ENCODE results near the gene PTPRN2.
"Not testable (repeated sequence)": the region's sequence is repeated elsewhere in the genome, so short reads cannot be mapped to it uniquely, and the experiment has no call there.

The PTPRN2 gene

GRCh38 chr7:157574120-157574825 is 1013.4 kb downstream of the PTPRN2 start:
- no peak overlapping the region for H3K27ac ChIP-seq
- no peak for DNase-seq (ENCODE audit: low read depth, low spot score)

GRCh38 chr7:157573244-157573643 is 1014.4 kb downstream of the PTPRN2 start:
- H3K27ac ChIP-seq, result no peak overlapping the region
- no peak for DNase-seq (ENCODE audit: low read depth, low spot score)

- no peak for DNase-seq (ENCODE audit: low read depth, low spot score)
- no peak overlapping the region for H3K27ac ChIP-seq
These were observed 1015.0 kb downstream of the PTPRN2 start for GRCh38 chr7:157572622-157573021.

DNA sequence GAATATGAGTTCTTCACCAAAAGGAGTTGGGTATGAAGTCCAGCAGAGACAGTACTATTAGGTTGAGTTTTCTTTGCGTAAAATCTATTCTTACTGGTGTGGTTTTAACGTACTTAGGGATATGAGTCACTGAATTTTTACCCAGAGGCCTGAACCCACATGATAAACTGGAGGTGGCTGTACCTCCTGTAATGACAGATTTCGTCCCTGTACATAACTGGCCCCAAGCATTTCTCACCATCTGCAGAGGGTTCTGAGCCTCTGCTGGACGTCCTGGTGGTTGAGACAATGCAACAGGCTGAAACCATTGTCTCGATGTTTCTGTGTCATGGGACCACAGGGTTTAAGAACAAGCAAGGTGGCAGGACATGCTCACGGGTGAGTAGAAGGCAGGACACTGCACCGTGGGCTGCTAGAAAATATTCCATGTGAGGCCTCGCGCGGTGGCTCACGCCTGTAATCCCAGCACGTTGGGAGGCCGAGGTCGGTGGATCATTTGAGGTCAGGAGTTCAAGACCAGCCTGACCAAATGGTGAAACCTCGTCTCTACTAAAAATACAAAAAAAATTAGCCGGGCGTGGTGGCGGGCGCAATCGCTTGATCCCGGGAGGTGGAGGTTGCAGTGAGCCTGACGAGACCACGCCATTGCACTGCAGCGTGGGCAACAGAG is 1017.0 kb downstream of the PTPRN2 start:
- no peak for DNase-seq (ENCODE audit: low read depth, low spot score)
- no peak overlapping the region for H3K27ac ChIP-seq

DNA sequence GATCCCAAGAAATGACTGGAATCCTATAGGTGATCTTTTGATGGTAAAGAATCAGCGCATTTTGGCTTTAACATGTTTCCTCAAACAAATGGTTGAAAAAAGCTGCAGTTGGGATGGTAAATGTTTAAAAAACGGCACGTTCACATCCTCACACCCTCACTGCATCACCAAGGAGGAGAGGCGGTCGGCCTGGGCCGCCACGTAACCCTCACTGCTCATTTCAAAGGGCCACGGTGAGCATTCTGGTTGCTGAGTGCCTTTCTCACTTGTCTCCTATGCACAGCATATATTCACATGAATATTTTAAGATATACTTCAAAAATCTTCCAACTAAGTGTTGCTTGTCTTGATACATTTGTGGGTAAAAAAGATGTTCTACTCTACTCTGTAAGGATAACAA is 1017.7 kb downstream of the PTPRN2 start:
- H3K27ac ChIP-seq, result no peak overlapping the region
- no peak for DNase-seq (ENCODE audit: low read depth, low spot score)

GRCh38 chr7:157568770-157569584 is 1018.6 kb downstream of the PTPRN2 start:
- no peak for DNase-seq (ENCODE audit: low read depth, low spot score)
- H3K27ac ChIP-seq, result no peak overlapping the region

DNA sequence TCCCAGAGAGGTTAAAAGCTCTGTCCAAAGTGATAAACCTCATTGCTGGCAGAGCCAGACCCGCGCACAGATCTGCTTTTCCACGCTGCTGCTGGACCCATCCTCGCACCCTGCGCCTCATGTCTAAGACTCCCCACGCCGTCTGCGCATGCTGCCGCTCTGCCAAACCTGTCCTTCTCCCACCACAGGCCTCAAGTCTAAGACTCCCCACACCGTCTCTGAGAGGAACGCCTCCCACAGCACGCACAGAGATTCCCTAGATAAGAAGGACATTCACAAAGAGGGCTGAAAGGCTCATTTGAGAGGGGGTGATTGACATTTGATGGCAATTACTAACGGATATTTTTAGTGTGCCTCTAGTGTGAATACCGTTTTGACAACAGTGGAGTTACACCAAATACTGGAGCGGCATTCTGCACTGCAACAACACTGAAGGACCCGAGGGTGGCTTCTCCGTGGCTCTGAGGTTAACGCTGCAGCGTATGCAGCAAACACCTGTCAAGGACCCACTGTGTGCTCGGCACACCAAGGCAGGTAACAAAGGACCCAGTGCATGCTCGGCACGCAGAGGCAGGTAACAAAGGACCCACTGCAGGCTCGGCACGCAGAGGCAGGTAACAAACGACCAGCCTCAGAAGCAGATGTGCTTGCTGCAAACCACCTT is 1019.4 kb downstream of the PTPRN2 start:
- H3K27ac ChIP-seq, result no peak overlapping the region
- no peak for DNase-seq (ENCODE audit: low read depth, low spot score)

DNA sequence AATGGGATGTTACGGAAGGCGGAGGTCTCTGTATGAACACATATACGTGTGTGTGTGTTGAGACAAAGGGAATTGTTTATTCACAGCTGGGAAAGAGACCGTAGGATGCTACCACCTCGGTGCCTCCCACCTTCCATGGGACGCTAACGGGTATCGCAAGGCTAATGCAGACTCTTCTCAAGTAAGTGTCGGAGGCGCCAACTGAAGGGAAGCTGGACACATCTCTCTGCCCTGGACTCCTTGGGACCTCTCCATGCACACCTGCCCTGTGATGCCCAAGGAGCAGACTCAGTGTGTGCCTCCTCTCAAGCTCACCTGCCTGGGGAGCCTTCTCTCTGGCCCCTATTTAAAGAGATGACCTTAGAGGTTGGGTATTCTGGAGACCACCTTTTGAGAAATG is 1020.0 kb downstream of the PTPRN2 start:
- DNase-seq (ENCODE audit: low read depth, low spot score), result no peak
- H3K27ac ChIP-seq, result no peak overlapping the region

- no peak for DNase-seq (ENCODE audit: low read depth, low spot score)
- no peak overlapping the region for H3K27ac ChIP-seq
These were observed 1021.0 kb downstream of the PTPRN2 start for GRCh38 chr7:157566631-157567006.

DNA sequence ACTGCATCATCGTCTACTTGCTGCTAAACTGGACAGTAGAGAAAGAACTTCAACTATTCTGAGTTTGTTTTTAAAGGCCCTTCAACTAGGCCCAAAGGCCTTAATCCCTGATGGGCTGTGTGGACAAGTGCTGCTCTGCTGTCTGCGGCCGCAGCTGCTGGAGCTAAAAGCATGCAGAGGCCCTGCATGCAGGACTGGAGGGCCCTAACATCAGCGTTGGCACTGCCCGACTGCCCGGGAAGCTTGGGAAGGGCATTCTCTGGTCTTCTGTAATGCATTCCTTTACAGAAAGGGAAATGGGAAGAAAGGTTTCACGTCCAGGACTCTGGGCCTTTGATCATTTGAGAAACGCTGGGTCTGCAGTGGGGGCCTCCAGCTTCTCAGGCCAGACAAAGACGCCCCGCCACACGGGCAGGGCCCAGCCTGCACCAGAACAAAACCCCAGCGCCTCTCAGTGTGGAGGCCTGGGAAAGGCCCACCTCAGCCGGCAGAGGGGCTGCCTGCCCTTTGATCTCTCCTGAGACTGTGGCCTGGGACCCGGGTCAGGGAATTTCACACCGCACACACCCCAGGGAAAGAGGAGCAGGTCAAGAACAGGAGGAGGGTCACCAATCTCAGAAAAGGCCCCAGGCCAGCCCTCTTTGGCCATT is 1021.5 kb downstream of the PTPRN2 start:
- no peak for DNase-seq (ENCODE audit: low read depth, low spot score)
- no peak overlapping the region for H3K27ac ChIP-seq

DNA sequence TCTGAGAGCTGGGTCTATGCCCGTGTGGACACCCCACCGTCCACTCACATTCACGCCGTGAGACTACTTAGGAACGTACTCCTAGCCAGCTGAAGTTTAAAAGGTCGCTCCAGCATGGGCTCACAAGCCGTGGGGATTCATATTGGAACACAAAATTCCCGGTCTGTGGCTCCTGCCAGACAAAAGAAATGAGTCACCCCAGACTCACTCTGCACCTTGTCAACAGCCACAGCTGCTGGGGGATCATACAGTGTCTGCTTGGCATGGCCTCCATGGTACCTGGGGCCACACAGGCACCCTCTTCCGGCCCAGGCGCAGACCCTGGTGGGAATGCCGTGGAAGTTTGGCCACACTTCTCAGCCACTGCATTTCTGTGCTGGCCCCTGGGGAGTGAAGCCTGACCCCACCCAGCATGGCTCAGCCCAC is 1022.4 kb downstream of the PTPRN2 start:
- DNase-seq (ENCODE audit: low read depth, low spot score), result no peak
- H3K27ac ChIP-seq, result no peak overlapping the region

DNA sequence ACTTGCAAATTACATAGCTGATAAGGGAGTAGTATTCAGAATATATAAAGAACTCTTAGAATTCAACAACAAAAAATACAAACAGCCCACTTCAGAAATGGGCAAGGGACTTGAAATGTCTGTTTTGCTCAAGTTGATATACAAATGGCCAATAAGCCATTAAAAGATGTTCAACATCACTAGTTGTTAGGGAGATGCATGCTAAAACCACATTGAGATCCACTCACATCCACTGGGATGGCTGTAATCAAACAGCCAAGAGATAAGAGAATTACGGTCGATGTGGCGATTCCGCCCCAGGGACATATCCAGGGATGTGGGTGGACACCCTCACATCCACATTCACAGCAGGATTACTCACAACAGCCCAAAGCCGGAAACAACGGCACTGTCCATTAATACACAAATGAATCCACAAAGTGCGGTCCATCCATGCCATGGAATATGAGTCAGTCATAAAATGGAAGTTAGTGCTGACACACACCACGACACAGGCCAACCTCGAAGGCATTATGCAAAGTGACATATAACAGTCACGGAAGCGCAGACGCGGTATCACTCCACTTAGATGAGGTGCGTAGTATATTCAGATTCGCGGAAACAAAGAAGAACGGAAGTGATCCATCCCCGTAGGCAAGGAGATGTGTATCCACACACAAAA is 1023.0 kb downstream of the PTPRN2 start:
- H3K27ac ChIP-seq, result no peak overlapping the region
- no peak for DNase-seq (ENCODE audit: low read depth, low spot score)

- H3K27ac ChIP-seq; DNase-seq (ENCODE audit: low read depth, low spot score): not testable (repeated sequence)
These were observed 1024.0 kb downstream of the PTPRN2 start for GRCh38 chr7:157563467-157564135.

- H3K27ac ChIP-seq; DNase-seq (ENCODE audit: low read depth, low spot score): not testable (repeated sequence)
These were observed 1024.9 kb downstream of the PTPRN2 start for GRCh38 chr7:157562522-157563398.

- no peak overlapping the region for H3K27ac ChIP-seq
- DNase-seq (ENCODE audit: low read depth, low spot score), result no peak
These were observed 1025.7 kb downstream of the PTPRN2 start for GRCh38 chr7:157561816-157562410.

DNA sequence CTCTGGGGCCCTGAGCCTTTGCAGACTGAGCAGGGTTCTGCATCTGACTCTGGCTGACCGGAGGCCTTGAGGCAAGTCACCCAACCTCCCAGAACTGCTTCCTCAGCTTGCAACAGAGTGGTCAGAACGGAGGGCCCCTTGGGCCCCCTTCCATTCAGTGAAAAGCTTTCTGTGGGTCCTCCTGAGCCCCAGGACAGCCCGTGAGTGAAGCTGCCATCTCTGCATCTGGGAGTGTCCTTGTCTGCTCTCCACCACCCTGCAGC is 1026.2 kb downstream of the PTPRN2 start:
- no peak overlapping the region for H3K27ac ChIP-seq
- DNase-seq (ENCODE audit: low read depth, low spot score), result no peak

DNA sequence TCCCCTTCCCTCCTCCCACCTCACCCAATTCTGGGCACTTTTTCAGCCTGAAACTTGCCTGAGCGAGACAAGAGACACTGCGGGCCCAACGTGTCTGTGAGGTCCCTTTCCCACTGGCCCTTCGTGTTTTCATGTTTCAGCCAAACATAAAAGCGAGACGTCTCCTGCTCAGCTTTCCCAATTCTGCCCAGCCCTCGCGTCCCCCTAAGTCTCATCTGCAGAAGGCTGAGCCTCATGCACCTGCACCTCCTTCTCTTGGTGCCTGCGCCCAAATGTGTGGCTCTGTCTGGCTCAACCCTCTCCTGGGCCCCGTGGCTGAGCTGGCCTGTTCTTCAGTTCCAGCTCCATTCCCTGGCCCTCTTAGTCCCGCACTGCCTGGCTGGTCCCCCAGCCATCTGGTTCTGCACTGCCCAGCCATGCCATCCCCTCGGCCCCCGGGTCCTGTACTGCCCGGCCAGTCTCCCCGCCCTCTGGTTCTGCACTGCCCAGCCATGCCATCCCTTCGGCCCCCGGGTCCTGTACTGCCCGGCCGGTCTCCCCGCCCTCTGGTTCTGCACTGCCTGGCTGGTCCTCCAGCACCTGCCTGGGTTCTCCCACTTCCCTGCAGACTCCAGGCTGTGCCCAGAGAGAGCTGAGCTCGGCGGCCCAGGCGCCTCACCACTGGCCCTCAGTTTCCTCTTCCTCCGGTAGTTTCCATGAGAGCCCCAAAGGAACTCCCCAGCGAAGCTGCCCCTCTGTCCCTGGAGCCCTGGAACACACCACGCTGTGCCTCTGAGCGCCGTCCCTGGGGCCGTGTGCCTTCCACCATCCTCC is 1026.7 kb downstream of the PTPRN2 start:
- DNase-seq (ENCODE audit: low read depth, low spot score), result no peak

More for the DNA sequence above, 1026.7 kb downstream of the PTPRN2 start:
- no peak overlapping the region for H3K27ac ChIP-seq

Measured in epithelial cell of prostate (primary cell).